UCSD-AML1 (cell line): ENCODE results near the gene MARK4.
A peak's percentile ranks its signal among the peaks of the same experiment; 100 is the strongest.
"Not testable (repeated sequence)": the region's sequence is repeated elsewhere in the genome, so short reads cannot be mapped to it uniquely, and the experiment has no call there.

Source experiments
- DNase-seq: peaks from one replicate; lab custom pipeline; 2025; ENCODE audit not compliant: unreplicated experiment; lab: John Stamatoyannopoulos, UW

Gene MARK4

GRCh38 chr19:45304141-45304926 lies 53.3 kb downstream of the MARK4 start:
- no peak for DNase-seq

- no peak for DNase-seq
Observed at GRCh38 chr19:45305007-45305406, 53.9 kb downstream of the MARK4 start.

GRCh38 chr19:45305421-45305820 lies 54.4 kb downstream of the MARK4 start:
- DNase-seq: no peak

- DNase-seq: no peak
Observed at GRCh38 chr19:45306040-45306439, 55.0 kb downstream of the MARK4 start.

- DNase-seq: no peak
Observed at GRCh38 chr19:45306518-45307027, 55.5 kb downstream of the MARK4 start.

- DNase-seq: no peak
Observed at GRCh38 chr19:45307361-45307760, 56.3 kb downstream of the MARK4 start.

- DNase-seq: not testable (repeated sequence)
Observed at GRCh38 chr19:45309322-45309721, 58.3 kb downstream of the MARK4 start.

GRCh38 chr19:45311621-45312020 lies 60.5 kb downstream of the MARK4 start:
- DNase-seq: peak; percentile 79

- not testable (repeated sequence) for DNase-seq
Observed at GRCh38 chr19:45312285-45312684, 61.2 kb downstream of the MARK4 start.

- DNase-seq: no peak
Observed at GRCh38 chr19:45314708-45315245, 63.7 kb downstream of the MARK4 start.

- no peak for DNase-seq
Observed at GRCh38 chr19:45315304-45315703, 64.2 kb downstream of the MARK4 start.

GRCh38 chr19:45320997-45321775 lies 70.1 kb downstream of the MARK4 start:
- no peak for DNase-seq

- DNase-seq: no peak
Observed at GRCh38 chr19:45321848-45322247, 70.8 kb downstream of the MARK4 start.

- DNase-seq: no peak
Observed at GRCh38 chr19:45322311-45322710, 71.2 kb downstream of the MARK4 start.

- DNase-seq: no peak
Observed at GRCh38 chr19:45322744-45323281, 71.7 kb downstream of the MARK4 start, which contains the start of gene CKM. CKM (minus strand) TSS chr19:45322875; CDS start chr19:45319713, 3,162 bp downstream.

GRCh38 chr19:45323671-45324081 lies 72.6 kb downstream of the MARK4 start:
- no peak for DNase-seq

- DNase-seq: no peak
Observed at GRCh38 chr19:45324349-45324907, 73.4 kb downstream of the MARK4 start.

GRCh38 chr19:45327404-45328143 lies 76.5 kb downstream of the MARK4 start:
- no peak for DNase-seq

GRCh38 chr19:45331411-45331810 lies 80.3 kb downstream of the MARK4 start:
- DNase-seq: no peak

GRCh38 chr19:45333609-45334303 lies 82.7 kb downstream of the MARK4 start:
- no peak for DNase-seq
